ENCODE data around the gene IMMP2L.

Gene IMMP2L

DNA sequence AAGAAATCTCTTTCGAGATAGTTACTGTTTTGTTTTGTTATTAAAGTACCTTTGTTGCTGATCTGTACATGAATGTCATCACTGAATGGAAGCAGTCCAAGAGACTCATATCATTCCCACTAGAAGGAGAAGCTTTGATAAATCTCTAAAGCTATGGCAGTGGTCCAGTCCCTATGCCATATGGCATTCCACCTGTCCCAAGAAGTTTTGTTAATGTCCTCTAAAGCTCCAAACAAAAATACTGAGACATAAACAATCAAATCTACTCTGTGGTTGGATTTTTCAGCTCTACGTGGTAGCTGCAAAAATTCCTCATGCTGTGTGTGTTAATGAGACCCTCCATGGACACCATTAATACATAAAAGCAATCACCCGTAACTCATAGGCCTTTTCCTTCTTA, 377.3 kb downstream of the IMMP2L start:
- Mint-ChIP-seq H3K27ac (no peak overlapping the region), H3K4me1 (ENCODE audit: low read depth) (no peaks in the 10 kb centered on the region), H3K36me3 (ENCODE audit: low read depth) (no peaks in the 10 kb centered on the region), H3K4me3 (no peak overlapping the region), H3K9me3 (no peaks in the 10 kb centered on the region), H3K27me3 (ENCODE audit: low read depth) (no peaks in the 10 kb centered on the region)

DNA sequence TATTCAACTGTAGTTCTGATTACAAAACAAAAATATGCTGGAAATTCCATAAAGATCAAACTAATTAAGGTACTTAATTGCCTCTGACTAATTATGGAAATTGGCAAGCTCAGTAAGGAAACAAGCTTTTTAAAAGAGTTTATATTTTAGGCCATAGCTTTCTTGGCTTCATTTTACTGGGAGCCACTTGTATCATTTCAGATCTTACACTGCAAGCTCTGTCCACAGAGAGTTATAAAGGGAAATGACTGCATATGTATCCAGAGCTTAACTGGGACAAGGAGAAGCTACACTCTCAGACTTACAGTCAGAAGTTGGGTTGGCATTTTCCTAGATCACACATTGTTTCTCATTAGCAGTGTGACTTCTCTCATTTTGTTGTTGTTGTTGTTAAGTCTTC, 379.0 kb downstream of the IMMP2L start:
- H3K27ac Mint-ChIP-seq, result no peak overlapping the region
- no peaks in the 10 kb centered on the region for H3K4me1 Mint-ChIP-seq (ENCODE audit: low read depth)

DNA sequence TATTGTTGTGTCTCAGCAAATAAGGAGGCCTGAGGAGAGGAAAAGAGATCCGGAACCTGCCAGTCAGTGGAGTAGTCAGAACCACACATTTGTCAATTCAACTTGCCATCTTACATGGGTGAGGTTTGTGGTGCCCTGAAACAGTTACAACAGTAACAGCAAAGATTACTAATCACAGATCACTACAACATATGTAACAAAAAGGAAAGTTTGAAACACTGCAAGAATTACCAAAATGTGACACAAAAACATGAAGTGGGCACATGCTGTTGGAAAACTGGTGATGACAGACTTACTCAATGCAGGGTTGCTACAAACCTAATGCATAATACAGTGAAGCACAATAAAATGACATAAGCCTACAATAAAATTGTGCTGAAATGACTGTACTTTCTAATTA, 382.0 kb downstream of the IMMP2L start:
- Mint-ChIP-seq H3K36me3 (ENCODE audit: low read depth) (peaks cover 2% of the 10 kb centered on the region), H3K27me3 (ENCODE audit: low read depth) (no peaks in the 10 kb centered on the region), H3K4me3 (no peak overlapping the region), H3K9me3 (no peaks in the 10 kb centered on the region), H3K4me1 (ENCODE audit: low read depth) (peaks cover 8% of the 10 kb centered on the region), H3K27ac (no peak overlapping the region)

More for the DNA sequence above, 379.0 kb downstream of the IMMP2L start:
- Mint-ChIP-seq H3K4me3 (no peak overlapping the region), H3K27me3 (ENCODE audit: low read depth) (no peaks in the 10 kb centered on the region), H3K36me3 (ENCODE audit: low read depth) (peaks cover 2% of the 10 kb centered on the region), H3K9me3 (no peaks in the 10 kb centered on the region)

DNA sequence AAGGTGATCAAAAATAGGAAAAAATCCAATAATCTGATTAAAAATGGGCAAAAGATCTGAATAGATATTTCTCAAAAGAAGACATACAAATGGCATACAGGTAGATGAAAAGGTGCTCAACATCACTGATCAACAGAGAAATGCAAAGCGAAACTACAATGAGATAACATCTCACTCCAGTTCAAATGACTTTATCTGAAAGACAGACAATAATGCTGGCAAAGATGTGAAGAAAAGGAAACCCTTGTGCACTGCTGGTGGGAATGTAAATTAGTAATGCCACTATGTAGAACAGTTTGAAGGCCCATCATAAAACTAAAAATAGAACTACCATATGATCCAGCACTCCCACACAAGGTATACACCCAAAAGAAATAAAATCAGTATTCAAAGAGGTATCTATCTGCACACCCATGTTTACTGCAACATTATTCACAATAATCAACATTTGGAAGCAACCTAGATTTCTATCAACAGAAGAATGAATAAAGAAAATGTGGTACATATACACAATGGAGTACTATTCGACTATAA, 386.3 kb downstream of the IMMP2L start:
- Mint-ChIP-seq H3K4me3 (no peak overlapping the region), H3K9me3 (no peaks in the 10 kb centered on the region), H3K27ac (no peak overlapping the region), H3K4me1 (ENCODE audit: low read depth) (peaks cover 8% of the 10 kb centered on the region), H3K27me3 (ENCODE audit: low read depth) (no peaks in the 10 kb centered on the region), H3K36me3 (ENCODE audit: low read depth) (peaks cover 2% of the 10 kb centered on the region)

DNA sequence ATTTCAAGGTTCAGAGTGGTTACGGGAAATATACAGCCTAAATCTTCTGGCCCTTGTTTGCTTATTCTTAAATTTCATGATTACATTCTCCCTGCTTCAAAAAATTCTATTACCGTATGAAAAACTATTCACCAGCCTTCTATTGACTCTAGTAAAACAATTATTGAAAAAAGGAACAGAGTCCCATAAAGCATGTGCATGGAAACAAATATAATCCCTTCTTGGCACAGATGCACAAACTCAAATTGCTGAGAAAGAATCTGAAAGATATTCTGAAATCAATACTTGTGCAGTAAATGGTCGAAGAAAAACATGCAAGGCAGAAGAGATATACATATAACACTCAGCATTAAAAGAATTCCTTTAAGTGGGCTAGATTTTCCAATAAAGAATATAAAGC, 387.8 kb downstream of the IMMP2L start:
- H3K4me1 Mint-ChIP-seq (ENCODE audit: low read depth), result peaks cover 8% of the 10 kb centered on the region
- H3K27me3 Mint-ChIP-seq (ENCODE audit: low read depth), result no peaks in the 10 kb centered on the region
- peaks cover 2% of the 10 kb centered on the region for H3K36me3 Mint-ChIP-seq (ENCODE audit: low read depth)
- no peak overlapping the region for H3K27ac Mint-ChIP-seq
- H3K9me3 Mint-ChIP-seq, result no peaks in the 10 kb centered on the region
- no peak overlapping the region for H3K4me3 Mint-ChIP-seq

DNA sequence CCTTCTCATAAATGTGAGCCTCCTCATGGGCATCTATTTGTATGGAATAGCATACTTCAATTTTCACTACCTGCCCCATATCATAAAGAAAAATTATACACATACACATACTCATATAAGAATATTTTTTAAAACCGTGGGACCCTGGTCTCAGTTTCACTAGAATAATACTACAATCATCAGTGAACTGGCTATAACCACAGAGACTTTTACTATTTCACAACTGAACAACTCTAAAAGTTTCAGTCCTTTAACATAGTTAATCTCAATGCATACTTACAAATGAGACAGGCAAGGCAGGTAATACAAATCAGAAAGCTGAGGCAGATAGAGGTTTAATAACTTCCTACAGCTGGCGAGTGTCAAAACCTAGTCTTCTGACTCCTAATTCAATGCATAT, 388.3 kb downstream of the IMMP2L start:
- H3K4me1 Mint-ChIP-seq (ENCODE audit: low read depth), result peaks cover 8% of the 10 kb centered on the region
- H3K4me3 Mint-ChIP-seq, result no peak overlapping the region
- H3K27ac Mint-ChIP-seq, result no peak overlapping the region
- H3K9me3 Mint-ChIP-seq, result no peaks in the 10 kb centered on the region
- H3K27me3 Mint-ChIP-seq (ENCODE audit: low read depth), result no peaks in the 10 kb centered on the region
- peaks cover 2% of the 10 kb centered on the region for H3K36me3 Mint-ChIP-seq (ENCODE audit: low read depth)

DNA sequence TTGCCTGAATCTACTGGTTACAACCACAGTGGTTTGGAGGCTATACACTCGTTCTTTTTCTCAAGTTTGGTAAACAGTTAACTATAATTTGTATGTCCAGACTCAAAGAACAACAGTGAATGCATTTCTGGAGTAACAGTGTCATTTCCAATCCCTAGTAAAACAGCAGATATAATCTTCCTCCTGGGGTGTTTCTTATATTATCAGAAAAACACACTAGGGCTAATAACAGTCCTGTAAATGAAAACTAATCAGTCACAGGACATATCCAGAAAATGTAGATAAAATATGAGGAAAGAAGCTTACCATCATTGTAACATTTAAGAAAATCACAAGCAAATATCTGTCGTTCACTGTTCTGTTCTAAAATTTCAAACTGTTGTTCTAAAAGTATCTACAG, 388.8 kb downstream of the IMMP2L start:
- no peak overlapping the region for H3K4me3 Mint-ChIP-seq
- no peak overlapping the region for H3K27ac Mint-ChIP-seq
- peaks cover 8% of the 10 kb centered on the region for H3K4me1 Mint-ChIP-seq (ENCODE audit: low read depth)
- H3K27me3 Mint-ChIP-seq (ENCODE audit: low read depth), result no peaks in the 10 kb centered on the region
- no peaks in the 10 kb centered on the region for H3K9me3 Mint-ChIP-seq
- no peaks in the 10 kb centered on the region for H3K36me3 Mint-ChIP-seq (ENCODE audit: low read depth)

DNA sequence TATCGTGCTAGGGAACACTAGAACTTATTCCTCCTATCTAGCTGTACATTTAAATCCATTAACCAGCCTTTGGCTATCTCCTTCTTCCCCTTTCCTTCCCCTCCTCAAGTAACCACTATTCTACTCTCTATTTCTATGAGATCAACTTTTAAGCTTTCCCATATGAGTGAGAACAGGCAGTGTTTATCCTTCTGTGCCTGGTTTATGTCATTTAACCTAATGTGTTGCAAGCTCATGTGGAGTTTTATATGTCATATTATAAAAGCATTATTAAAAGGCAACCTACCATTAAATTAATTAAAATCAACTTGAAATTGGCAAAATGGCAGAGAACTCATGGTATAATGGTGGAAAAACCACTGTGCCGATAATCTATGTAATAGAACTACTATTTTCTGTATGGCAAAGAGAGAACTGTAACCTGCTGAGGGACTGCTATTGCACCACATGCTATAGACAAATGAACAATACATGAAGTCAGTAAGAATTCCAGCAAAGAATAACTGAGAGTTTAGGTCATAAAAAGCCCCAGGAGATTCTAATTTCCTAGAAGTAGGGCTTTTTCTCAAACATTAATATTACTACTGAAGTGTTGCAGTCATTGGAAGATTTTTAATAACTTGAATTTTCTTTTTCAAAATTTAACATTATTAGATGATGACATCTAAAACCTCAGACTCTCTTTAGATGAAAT, 389.6 kb downstream of the IMMP2L start:
- no peaks in the 10 kb centered on the region for H3K36me3 Mint-ChIP-seq (ENCODE audit: low read depth)
- no peak overlapping the region for H3K4me3 Mint-ChIP-seq
- no peaks in the 10 kb centered on the region for H3K9me3 Mint-ChIP-seq
- no peak overlapping the region for H3K27ac Mint-ChIP-seq
- H3K4me1 Mint-ChIP-seq (ENCODE audit: low read depth), result peaks cover 8% of the 10 kb centered on the region
- H3K27me3 Mint-ChIP-seq (ENCODE audit: low read depth), result no peaks in the 10 kb centered on the region

DNA sequence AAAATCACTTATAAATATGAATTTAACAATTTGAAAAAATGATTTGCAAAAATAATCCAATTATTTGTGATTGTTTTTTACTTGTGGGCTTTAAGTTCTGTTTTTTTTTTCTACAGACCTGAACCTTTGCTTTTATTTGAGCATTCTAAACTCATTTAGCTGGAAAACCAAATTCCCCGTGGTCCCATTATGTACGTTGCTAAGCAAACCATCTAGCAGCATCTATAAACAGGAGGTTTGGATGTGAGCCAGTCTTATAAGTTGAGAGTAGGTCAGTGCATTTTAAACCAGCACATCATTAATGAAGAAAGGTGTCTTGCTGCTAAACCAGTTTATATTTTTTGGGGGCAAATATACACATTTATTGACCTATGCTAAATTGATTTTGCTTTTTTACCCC, 394.1 kb downstream of the IMMP2L start:
- H3K4me1 Mint-ChIP-seq (ENCODE audit: low read depth), result no peaks in the 10 kb centered on the region
- no peaks in the 10 kb centered on the region for H3K9me3 Mint-ChIP-seq
- no peaks in the 10 kb centered on the region for H3K27me3 Mint-ChIP-seq (ENCODE audit: low read depth)
- H3K36me3 Mint-ChIP-seq (ENCODE audit: low read depth), result no peaks in the 10 kb centered on the region
- no peak overlapping the region for H3K27ac Mint-ChIP-seq
- no peak overlapping the region for H3K4me3 Mint-ChIP-seq

DNA sequence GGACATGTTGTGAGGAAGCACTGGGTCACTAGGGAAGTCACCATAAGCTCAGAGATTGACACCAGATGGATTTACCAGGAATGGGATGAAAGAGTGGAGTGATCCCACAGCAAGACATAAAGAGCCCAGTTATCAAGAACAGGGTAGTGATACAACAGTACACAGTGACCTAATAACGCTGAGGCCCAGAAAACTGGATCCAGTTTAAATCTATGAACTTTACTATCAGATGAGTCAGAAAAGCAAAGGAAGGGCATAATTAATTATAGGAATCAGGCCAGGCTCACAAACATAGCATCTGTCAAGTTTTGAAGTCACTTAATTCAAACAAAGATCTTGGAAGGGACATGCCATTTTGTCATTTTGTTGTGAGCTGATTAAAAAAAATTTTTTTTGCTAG, 397.9 kb downstream of the IMMP2L start:
- H3K9me3 Mint-ChIP-seq, result no peaks in the 10 kb centered on the region
- H3K27me3 Mint-ChIP-seq (ENCODE audit: low read depth), result no peaks in the 10 kb centered on the region
- no peaks in the 10 kb centered on the region for H3K4me1 Mint-ChIP-seq (ENCODE audit: low read depth)
- no peaks in the 10 kb centered on the region for H3K36me3 Mint-ChIP-seq (ENCODE audit: low read depth)
- no peak overlapping the region for H3K4me3 Mint-ChIP-seq
- H3K27ac Mint-ChIP-seq, result no peak overlapping the region

DNA sequence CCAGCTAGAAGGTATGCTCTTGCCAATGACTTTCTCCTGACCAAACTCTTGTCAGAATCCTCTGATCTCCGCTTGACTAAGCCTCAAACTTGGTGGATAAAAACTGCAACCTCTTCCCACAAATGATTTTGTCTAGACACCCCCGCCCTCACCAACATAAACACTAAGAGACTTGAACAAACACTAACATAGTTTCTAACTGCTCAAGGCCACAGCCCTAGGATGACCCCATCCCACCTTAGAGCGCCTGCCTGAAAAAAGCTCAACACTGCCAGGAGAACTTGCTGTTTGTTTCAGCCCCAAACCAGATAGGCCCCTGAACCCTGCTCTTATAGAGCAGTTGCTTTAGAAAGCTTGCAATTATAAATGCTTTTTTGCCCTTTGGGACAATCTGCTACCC, 399.6 kb downstream of the IMMP2L start:
- H3K4me1 Mint-ChIP-seq (ENCODE audit: low read depth), result no peaks in the 10 kb centered on the region
- no peaks in the 10 kb centered on the region for H3K27me3 Mint-ChIP-seq (ENCODE audit: low read depth)
- no peaks in the 10 kb centered on the region for H3K9me3 Mint-ChIP-seq
- no peak overlapping the region for H3K4me3 Mint-ChIP-seq
- no peaks in the 10 kb centered on the region for H3K36me3 Mint-ChIP-seq (ENCODE audit: low read depth)
- H3K27ac Mint-ChIP-seq, result no peak overlapping the region

DNA sequence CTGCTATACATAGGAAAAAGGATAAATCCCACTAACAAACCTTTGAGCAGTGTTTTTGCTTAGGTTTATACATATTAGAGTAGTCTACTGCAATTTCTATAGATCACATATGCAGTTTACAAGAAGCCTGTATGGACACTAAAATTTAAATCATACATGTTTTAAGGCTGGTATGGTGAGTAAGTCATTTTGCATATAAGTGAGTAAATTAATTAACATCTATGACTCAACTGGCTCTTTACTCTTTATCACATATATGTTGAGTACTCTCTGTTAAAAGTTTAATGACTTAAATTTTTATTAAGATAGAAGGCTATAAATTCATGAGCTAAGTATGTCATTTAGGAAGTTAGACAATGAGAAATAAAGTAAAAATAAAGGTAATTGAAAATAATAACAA, 402.0 kb downstream of the IMMP2L start:
- Mint-ChIP-seq H3K27ac (no peak overlapping the region), H3K4me3 (no peak overlapping the region), H3K9me3 (no peaks in the 10 kb centered on the region), H3K36me3 (ENCODE audit: low read depth) (no peaks in the 10 kb centered on the region), H3K27me3 (ENCODE audit: low read depth) (no peaks in the 10 kb centered on the region), H3K4me1 (ENCODE audit: low read depth) (no peaks in the 10 kb centered on the region)

- no peak overlapping the region for H3K4me3 Mint-ChIP-seq
- no peaks in the 10 kb centered on the region for H3K36me3 Mint-ChIP-seq (ENCODE audit: low read depth)
- H3K9me3 Mint-ChIP-seq, result no peaks in the 10 kb centered on the region
- H3K4me1 Mint-ChIP-seq (ENCODE audit: low read depth), result no peaks in the 10 kb centered on the region
- H3K27me3 Mint-ChIP-seq (ENCODE audit: low read depth), result no peaks in the 10 kb centered on the region
- H3K27ac Mint-ChIP-seq, result no peak overlapping the region
These were observed 402.9 kb downstream of the IMMP2L start for GRCh38 chr7:111159426-111159825.

DNA sequence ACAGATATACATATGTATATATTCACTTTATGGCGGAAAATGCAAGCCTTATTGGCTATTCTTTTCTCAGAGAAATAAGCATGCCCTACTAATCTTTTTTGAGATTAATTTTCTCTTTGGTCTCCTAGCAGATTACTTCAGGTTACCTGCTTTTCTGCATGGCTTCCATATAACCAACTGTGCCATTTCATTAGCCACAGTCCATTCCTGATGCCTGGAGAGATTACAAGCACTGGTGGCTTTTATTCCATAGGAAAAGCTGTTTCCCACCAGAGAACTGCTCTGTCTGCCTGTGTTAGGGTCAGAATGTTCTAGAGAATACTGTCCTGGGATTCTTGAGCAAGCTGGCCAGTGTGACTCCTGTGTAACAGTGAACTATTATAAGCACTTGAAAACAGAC, 411.6 kb downstream of the IMMP2L start:
- H3K36me3 Mint-ChIP-seq (ENCODE audit: low read depth), result no peaks in the 10 kb centered on the region
- H3K4me3 Mint-ChIP-seq, result no peak overlapping the region
- H3K4me1 Mint-ChIP-seq (ENCODE audit: low read depth), result peaks cover 4% of the 10 kb centered on the region
- H3K9me3 Mint-ChIP-seq, result no peaks in the 10 kb centered on the region
- H3K27me3 Mint-ChIP-seq (ENCODE audit: low read depth), result no peaks in the 10 kb centered on the region
- no peak overlapping the region for H3K27ac Mint-ChIP-seq

DNA sequence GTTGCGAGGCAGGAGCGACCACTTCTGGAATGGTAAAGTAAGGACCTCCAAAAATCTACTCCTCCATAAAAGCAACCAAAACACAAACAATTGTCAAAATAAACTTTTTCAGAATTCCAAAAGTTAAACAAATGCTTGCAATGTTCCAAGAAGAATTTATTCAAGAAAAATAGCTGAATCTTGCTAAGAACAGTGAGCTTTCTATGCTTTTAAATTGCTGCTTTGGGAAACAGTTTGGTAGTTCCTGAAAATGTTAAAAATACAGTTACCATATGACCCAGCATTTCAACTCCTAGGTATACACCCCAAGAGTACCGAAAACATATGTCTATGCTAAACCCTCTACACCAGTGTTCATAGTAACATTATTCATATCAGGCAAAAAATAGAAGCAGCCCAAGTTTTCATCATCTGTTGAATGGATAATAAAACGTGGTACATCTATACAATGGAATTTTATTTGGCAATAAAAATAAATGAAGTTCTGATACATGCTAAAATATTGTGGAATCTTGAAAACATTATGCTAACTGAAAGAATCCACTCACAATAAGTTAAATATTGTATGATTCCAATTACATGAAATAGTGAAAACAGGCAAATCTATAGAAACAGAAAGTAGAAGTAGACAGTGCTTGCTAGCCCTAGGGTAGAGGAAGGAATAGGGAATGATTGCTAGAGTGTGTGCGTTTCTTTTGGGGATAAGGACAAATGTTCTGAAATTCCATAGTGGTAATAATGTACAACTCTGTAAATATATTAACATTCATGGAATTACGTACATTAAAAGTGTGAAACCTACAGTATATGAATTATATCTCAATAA, 414.4 kb downstream of the IMMP2L start:
- H3K9me3 Mint-ChIP-seq, result no peaks in the 10 kb centered on the region
- H3K27ac Mint-ChIP-seq, result no peak overlapping the region
- no peak overlapping the region for H3K4me3 Mint-ChIP-seq
- peaks cover 4% of the 10 kb centered on the region for H3K4me1 Mint-ChIP-seq (ENCODE audit: low read depth)
- H3K27me3 Mint-ChIP-seq (ENCODE audit: low read depth), result no peaks in the 10 kb centered on the region
- no peaks in the 10 kb centered on the region for H3K36me3 Mint-ChIP-seq (ENCODE audit: low read depth)
